Mesenchymal stem cell (in vitro differentiated cells and primary cell): Measurements from ENCODE around the gene TSPAN9.
A peak's percentile ranks its signal among the peaks of the same experiment; 100 is the strongest.

ENCODE experiments used
- DNase-seq: peaks from one replicate; pipeline ENCODE4 v3.0.0-alpha.2; 2013
- H2AFZ ChIP-seq: one replicate; pipeline ENCODE4 v1.6.1; 2013; ENCODE audit warnings: low read depth, mild to moderate bottlenecking, control low read depth, inconsistent platforms, low read length, moderate library complexity
- H2AK5ac ChIP-seq: 2 replicates; pipeline ENCODE4 v1.6.1; 2013; ENCODE audit warnings: low read length, moderate library complexity, mild to moderate bottlenecking, inconsistent platforms; ENCODE audit not compliant: severe bottlenecking
- H2BK120ac ChIP-seq: one replicate; pipeline ENCODE4 v1.6.1; 2013; ENCODE audit warnings: low read depth, mild to moderate bottlenecking, inconsistent platforms, low read length, moderate library complexity
- H2BK12ac ChIP-seq, 2 experiments: one replicate each; pipeline ENCODE4 v1.6.1; 2013; ENCODE audit warnings: inconsistent platforms in 2 of 2, low read length in 2 of 2, mild to moderate bottlenecking in 2 of 2, moderate library complexity in 2 of 2, control low read depth in 1 of 2
- H2BK15ac ChIP-seq: one replicate; pipeline ENCODE4 v1.6.1; 2013; ENCODE audit warnings: mild to moderate bottlenecking, low read depth, inconsistent platforms; ENCODE audit not compliant: poor library complexity, severe bottlenecking
- H2BK5ac ChIP-seq: 2 replicates; pipeline ENCODE4 v1.6.1; 2013; ENCODE audit warnings: low read depth, mild to moderate bottlenecking, low read length, control low read depth, inconsistent platforms; ENCODE audit not compliant: poor library complexity, severe bottlenecking
- H3K14ac ChIP-seq, 2 experiments: one replicate each; pipeline ENCODE4 v1.6.1; 2013; ENCODE audit warnings: inconsistent platforms in 2 of 2, low read length in 2 of 2, control low read depth in 1 of 2, mild to moderate bottlenecking in 1 of 2, moderate library complexity in 1 of 2
- H3K18ac ChIP-seq, 2 experiments: one replicate each; pipeline ENCODE4 v1.6.1; 2013; ENCODE audit warnings: inconsistent platforms in 2 of 2, low read length in 2 of 2, control low read depth in 1 of 2, low read depth in 1 of 2, mild to moderate bottlenecking in 1 of 2
- H3K23ac ChIP-seq, 2 experiments: one replicate each; pipeline ENCODE4 v1.6.1; 2013; ENCODE audit warnings: inconsistent platforms in 2 of 2, low read length in 2 of 2, mild to moderate bottlenecking in 2 of 2, moderate library complexity in 2 of 2, control low read depth in 1 of 2
- H3K27ac ChIP-seq: 2 replicates; pipeline ENCODE4 v1.5.1; 2013; ENCODE audit warnings: mild to moderate bottlenecking, moderate library complexity, low read length, control low read depth, inconsistent platforms; ENCODE audit not compliant: poor library complexity, severe bottlenecking
- H3K27me3 ChIP-seq, 2 experiments: 2 replicates each; pipeline versions ENCODE4 v1.6.1 to v1.7.0; 2013; ENCODE audit warnings: low read length in 2 of 2, mild to moderate bottlenecking in 2 of 2, moderate library complexity in 2 of 2, control low read depth in 1 of 2, inconsistent platforms in 1 of 2; ENCODE audit not compliant: control insufficient read depth in 1 of 2, insufficient read depth in 1 of 2
- H3K36me3 ChIP-seq, 2 experiments: 2 replicates each; pipeline versions ENCODE4 v1.6.1 to v1.7.0; 2013; ENCODE audit warnings: low read length in 2 of 2, control low read depth in 1 of 2, inconsistent platforms in 1 of 2, low read depth in 1 of 2, mild to moderate bottlenecking in 1 of 2; ENCODE audit not compliant: insufficient read depth in 2 of 2, control insufficient read depth in 1 of 2
- H3K4ac ChIP-seq, 2 experiments: one replicate each; pipeline ENCODE4 v1.6.1; 2013; ENCODE audit warnings: inconsistent platforms in 2 of 2, low read length in 2 of 2, mild to moderate bottlenecking in 2 of 2, moderate library complexity in 2 of 2, control low read depth in 1 of 2, low read depth in 1 of 2
- H3K4me1 ChIP-seq: 2 replicates; pipeline ENCODE4 v1.6.1; 2013; ENCODE audit warnings: low read depth, low read length, control low read depth; ENCODE audit not compliant: control insufficient read depth, insufficient read depth
- H3K4me2 ChIP-seq: 2 replicates; pipeline ENCODE4 v1.6.1; 2013; ENCODE audit warnings: low read length, mild to moderate bottlenecking, inconsistent platforms; ENCODE audit not compliant: poor library complexity, severe bottlenecking
- H3K4me3 ChIP-seq, 2 experiments: 2 replicates each; pipeline versions ENCODE4 v1.5.1 to v1.7.0; 2013; ENCODE audit warnings: low read length in 2 of 2, mild to moderate bottlenecking in 2 of 2, control low read depth in 1 of 2, low read depth in 1 of 2; ENCODE audit not compliant: insufficient read depth in 1 of 2
- H3K79me1 ChIP-seq: replicated peaks from 2 replicates; pipeline ENCODE4 v1.6.1; 2013; ENCODE audit warnings: mild to moderate bottlenecking, control low read depth, low read length, inconsistent platforms; ENCODE audit not compliant: poor library complexity, severe bottlenecking
- H3K9ac ChIP-seq: 2 replicates; pipeline ENCODE4 v1.7.0; 2013; ENCODE audit warnings: mild to moderate bottlenecking, low read length, moderate library complexity
- H3K9me3 ChIP-seq: 2 replicates; pipeline ENCODE4 v1.7.0; 2013; ENCODE audit warnings: mild to moderate bottlenecking, low read length; ENCODE audit not compliant: control insufficient read depth
- H4K8ac ChIP-seq: one replicate; pipeline ENCODE4 v1.6.1; 2013; ENCODE audit warnings: inconsistent platforms, mild to moderate bottlenecking, low read length, moderate library complexity
- H4K91ac ChIP-seq: one replicate; pipeline ENCODE4 v1.6.1; 2013; ENCODE audit warnings: mild to moderate bottlenecking, low read length, inconsistent platforms
- WGBS: methylation state at CpG from one replicate; pipeline ENCODE4 v1.1.7; 2013; ENCODE audit warnings: mixed read lengths; 5-methylcytosine and 5-hydroxymethylcytosine counted together

TSPAN9 gene

DNA sequence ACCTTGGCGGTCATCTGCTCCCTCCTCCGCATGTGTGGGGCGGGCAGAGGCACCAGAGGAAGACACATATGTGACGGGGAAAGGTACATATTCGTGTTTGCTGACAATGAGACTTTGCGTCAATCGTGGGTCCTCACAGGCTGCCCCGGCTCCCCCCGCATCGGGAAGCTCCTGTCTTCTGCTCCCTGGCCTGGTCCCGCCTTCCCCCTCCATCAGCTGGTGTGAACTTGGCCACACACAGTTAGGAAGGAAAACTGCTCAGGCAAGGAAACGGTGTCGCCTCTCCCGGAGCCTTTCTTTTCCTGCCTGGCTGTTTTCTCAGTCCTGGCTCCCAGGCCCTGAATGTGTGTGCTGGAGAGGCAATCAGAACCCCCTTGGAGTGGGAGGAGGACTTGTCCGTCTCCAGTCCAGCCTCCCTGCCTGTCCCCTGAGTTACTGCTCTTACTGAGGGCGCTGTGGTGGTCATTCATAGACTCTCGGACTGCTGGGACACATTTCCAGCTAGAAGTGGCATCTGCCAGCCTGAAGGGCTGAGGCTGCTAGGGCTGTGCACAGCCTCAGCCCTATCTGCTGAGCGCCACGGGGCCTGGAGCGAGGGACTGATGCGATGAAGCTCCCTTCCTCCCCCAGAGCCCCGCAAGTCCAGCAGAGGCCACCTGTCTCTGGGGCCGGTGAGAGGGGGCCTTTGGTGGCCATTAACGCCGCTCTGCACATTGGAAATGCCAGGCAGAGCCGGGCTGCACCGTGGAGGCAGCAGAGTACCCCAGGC, 44.2 kb upstream of the TSPAN9 start:
- Histone ChIP-seq H2AK5ac (no peak overlapping the region), H4K91ac (no peak overlapping the region), H3K27me3 (no peaks in the 10 kb centered on the region), H3K18ac (no peak overlapping the region), H2BK15ac (no peak overlapping the region), H3K23ac (peak overlapping the region in 1 of 2 experiments; percentile 74), H3K4ac (no peak overlapping the region), H3K4me1 (peaks cover 15% of the 10 kb centered on the region), H2AFZ (no peak overlapping the region), H3K79me1 (peaks cover 13% of the 10 kb centered on the region), H3K4me3 (no peak overlapping the region), H2BK120ac (no peak overlapping the region), H3K9ac (no peak overlapping the region), H4K8ac (no peak overlapping the region), H3K4me2 (no peak overlapping the region), H3K27ac (no peak overlapping the region), H3K9me3 (no peaks in the 10 kb centered on the region), H2BK5ac (no peak overlapping the region), H3K14ac (peak overlapping the region in 1 of 2 experiments; percentile 39), H2BK12ac (peak overlapping the region in 1 of 2 experiments; percentile 23), H3K36me3 (peaks cover 17 to 39% of the 10 kb centered on the region in 2 experiments)
- no peak for DNase-seq
- WGBS: 81% methylated on average over 27 of the region's 27 CpGs

DNA sequence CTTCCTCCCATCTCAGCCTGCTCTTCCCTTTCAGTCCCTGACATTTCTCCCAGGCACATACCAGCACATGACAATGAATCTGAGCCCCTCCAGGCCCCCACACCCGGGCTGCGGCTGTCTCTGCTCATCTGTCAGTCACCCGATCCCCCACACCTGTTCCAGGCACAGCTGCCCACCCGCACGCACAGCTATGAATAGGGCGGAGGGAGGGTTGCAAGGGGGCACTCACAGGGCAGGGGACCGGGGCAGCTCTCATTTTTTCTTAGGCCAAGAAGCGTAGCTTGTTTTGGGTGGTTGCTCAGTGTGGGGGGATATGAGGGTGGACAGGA, 43.7 kb upstream of the TSPAN9 start:
- H3K4me2 ChIP-seq: no peak overlapping the region
- WGBS: 88% methylated on average over 8 of the region's 8 CpGs
- no peak overlapping the region for H2AK5ac ChIP-seq

DNA sequence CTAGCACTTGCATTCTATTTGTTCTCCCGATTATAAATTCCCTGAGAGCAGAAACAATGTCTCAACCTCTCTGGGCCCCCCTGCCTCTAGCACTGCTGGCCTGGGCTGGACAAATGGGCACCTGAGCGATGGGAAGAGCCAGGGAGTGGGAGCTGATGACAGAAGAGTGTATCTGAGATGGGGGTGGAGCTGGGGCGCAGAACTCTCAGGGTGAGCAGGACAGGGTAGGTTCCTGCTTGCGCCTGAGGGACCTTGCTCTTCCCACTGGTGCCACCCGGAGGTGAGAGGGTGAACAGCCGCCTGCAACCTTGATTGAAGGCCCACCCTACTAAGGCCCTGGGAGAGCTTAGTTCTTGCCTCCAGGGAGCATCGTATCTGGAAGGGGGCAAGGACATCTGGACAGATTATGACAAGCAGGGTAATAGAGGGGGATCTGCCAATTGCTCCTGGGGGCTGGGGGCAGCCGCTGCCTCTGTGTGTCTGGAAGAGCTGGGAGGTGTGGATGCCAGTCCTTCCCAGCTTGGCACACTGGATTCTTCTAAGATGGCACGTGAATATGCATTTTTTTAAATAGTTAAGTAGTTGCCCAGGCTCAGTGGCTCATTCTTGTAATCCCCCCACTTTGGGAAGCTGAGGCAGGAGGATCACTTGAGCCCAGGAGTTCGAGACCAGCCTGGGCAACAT, 43.0 kb upstream of the TSPAN9 start:
- Histone ChIP-seq H3K4me1 (peaks cover 15% of the 10 kb centered on the region), H2AK5ac (peak overlapping the region; percentile 60), H2BK12ac (no peak overlapping the region), H4K91ac (no peak overlapping the region), H2BK120ac (no peak overlapping the region), H3K4me3 (no peak overlapping the region), H3K14ac (no peak overlapping the region), H3K27ac (no peak overlapping the region), H3K27me3 (no peaks in the 10 kb centered on the region), H3K4me2 (no peak overlapping the region), H2BK15ac (no peak overlapping the region), H3K23ac (peak overlapping the region in 1 of 2 experiments; percentile 56), H3K9ac (no peak overlapping the region), H3K36me3 (peaks cover 21 to 52% of the 10 kb centered on the region in 2 experiments), H3K4ac (no peak overlapping the region), H3K9me3 (no peaks in the 10 kb centered on the region), H4K8ac (peak overlapping the region; percentile 47), H2AFZ (no peak overlapping the region), H3K18ac (no peak overlapping the region), H2BK5ac (no peak overlapping the region), H3K79me1 (peaks cover 13% of the 10 kb centered on the region)
- WGBS: 41% methylated on average over 9 of the region's 10 CpGs
- DNase-seq: peak; percentile 75

More for the DNA sequence above, 43.7 kb upstream of the TSPAN9 start:
- Histone ChIP-seq H3K36me3 (peaks cover 18 to 45% of the 10 kb centered on the region in 2 experiments), H2BK5ac (no peak overlapping the region), H3K23ac (no peak overlapping the region), H2BK15ac (no peak overlapping the region), H3K27ac (no peak overlapping the region), H2BK120ac (no peak overlapping the region), H3K4me1 (peaks cover 15% of the 10 kb centered on the region), H2BK12ac (no peak overlapping the region), H4K91ac (no peak overlapping the region), H3K14ac (no peak overlapping the region), H2AFZ (no peak overlapping the region), H3K4ac (no peak overlapping the region), H4K8ac (no peak overlapping the region), H3K9ac (no peak overlapping the region), H3K79me1 (peaks cover 13% of the 10 kb centered on the region), H3K9me3 (no peaks in the 10 kb centered on the region), H3K18ac (no peak overlapping the region), H3K4me3 (no peak overlapping the region), H3K27me3 (no peaks in the 10 kb centered on the region)
- DNase-seq: no peak

DNA sequence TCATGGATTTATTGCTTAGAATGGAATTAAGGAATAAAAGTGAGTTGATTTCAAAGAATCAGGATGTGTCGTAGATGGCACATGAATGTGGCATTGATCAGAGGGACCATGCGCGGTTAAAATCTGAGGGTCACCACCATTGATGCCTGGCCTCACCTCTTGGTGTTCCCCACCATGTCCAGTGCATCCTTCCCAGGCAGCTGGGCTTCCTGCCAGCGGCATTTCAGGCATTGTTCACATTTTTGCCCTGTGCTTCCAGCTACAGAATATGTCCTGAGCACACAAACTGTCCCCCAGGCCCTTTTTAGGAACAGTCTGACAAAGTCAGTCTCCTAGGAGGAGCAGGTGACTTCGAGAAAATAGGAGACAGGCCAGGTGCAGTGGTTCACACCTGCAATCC, 42.0 kb upstream of the TSPAN9 start:
- no peak overlapping the region for H2BK15ac ChIP-seq
- no peak overlapping the region for H3K18ac ChIP-seq
- no peak overlapping the region for H3K14ac ChIP-seq
- H2BK5ac ChIP-seq: no peak overlapping the region
- peaks cover 13% of the 10 kb centered on the region for H3K79me1 ChIP-seq
- H3K9ac ChIP-seq: no peak overlapping the region
- no peak overlapping the region for H2BK120ac ChIP-seq
- H3K9me3 ChIP-seq: no peaks in the 10 kb centered on the region
- no peak overlapping the region for H2BK12ac ChIP-seq
- peak overlapping the region; percentile 13 for H3K27ac ChIP-seq
- H3K36me3 ChIP-seq: peaks cover 22 to 59% of the 10 kb centered on the region in 2 experiments
- no peak overlapping the region for H4K91ac ChIP-seq
- H3K4ac ChIP-seq: no peak overlapping the region
- H3K23ac ChIP-seq: no peak overlapping the region
- H2AK5ac ChIP-seq: no peak overlapping the region
- no peak overlapping the region for H2AFZ ChIP-seq
- no peak overlapping the region for H3K4me3 ChIP-seq
- no peak overlapping the region for H4K8ac ChIP-seq
- no peaks in the 10 kb centered on the region for H3K27me3 ChIP-seq
- WGBS: 94% methylated on average over 5 of the region's 5 CpGs
- no peak overlapping the region for H3K4me2 ChIP-seq
- H3K4me1 ChIP-seq: peaks cover 15% of the 10 kb centered on the region
- DNase-seq: no peak
